Right lobe of liver (tissue), 4 donors: ENCODE results near the gene MAL.

Experiments
- POLR2A ChIP-seq: fragments of 450-650 bp; IDR thresholded peaks from one replicate; pipeline ENCODE4 v1.6.1; 2017; ENCODE audit warnings: antibody characterized with exemption, mild to moderate bottlenecking
- TF ChIP-seq, protein P1 (sequence below), 4 donors: fragments of 200-600 bp in 3 of 4; fragments of 450-650 bp in 1 of 4; IDR thresholded peaks; one replicate each; pipeline versions ENCODE4 v1.5.1 to v1.8.0; 2016 to 2022; ENCODE audit warnings: antibody characterized with exemption in 4 of 4, mild to moderate bottlenecking in 2 of 4
- donor health status: DM: no; HTN: no; CAD: no.
- donor health status: DM: no; HTN: no; CAD: no.
- donor health status: DM: no; HTN: yes; CAD: no.

DNA sequence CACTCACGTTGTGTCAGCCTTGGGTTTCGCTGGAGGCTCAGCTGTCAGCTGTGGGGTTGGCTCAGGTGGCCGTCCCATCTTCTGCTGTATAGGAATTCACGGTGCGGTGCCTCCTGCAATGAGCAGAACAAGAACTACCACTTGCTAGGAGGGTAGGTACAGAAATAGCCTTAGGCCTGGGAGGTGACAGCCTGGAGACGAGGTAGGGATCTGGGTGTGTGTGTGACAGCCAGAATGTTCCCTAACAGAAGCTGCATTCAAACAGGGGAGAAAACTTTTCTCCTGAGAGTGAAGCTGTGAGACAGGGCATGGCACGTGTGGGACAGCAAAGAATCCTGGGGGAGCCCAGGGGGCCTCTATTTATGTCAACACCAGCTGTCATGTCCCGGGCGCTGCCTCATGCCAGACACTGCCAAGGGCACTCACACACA lies 8.4 kb upstream of the MAL start:
- no peak for TF ChIP-seq POLR2A
- TF ChIP-seq, protein P1, sequence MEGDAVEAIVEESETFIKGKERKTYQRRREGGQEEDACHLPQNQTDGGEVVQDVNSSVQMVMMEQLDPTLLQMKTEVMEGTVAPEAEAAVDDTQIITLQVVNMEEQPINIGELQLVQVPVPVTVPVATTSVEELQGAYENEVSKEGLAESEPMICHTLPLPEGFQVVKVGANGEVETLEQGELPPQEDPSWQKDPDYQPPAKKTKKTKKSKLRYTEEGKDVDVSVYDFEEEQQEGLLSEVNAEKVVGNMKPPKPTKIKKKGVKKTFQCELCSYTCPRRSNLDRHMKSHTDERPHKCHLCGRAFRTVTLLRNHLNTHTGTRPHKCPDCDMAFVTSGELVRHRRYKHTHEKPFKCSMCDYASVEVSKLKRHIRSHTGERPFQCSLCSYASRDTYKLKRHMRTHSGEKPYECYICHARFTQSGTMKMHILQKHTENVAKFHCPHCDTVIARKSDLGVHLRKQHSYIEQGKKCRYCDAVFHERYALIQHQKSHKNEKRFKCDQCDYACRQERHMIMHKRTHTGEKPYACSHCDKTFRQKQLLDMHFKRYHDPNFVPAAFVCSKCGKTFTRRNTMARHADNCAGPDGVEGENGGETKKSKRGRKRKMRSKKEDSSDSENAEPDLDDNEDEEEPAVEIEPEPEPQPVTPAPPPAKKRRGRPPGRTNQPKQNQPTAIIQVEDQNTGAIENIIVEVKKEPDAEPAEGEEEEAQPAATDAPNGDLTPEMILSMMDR (IDR thresholded peaks at IDR 0.05): no peak
